Activated CD8-positive, alpha-beta memory T cell treated with anti-CD3 and anti-CD28 coated beads, Interleukin-2, amount 50 U/mL, for 4 hours (primary cell): ENCODE data around the gene HOXC9.

Experiments used
- DNase-seq: peaks from one replicate; pipeline ENCODE4 v3.0.0-alpha.2; 2020

HOXC9 gene

GRCh38 chr12:54000116-54001114 is at the start of gene HOXC9:
HOXC9 (plus strand) TSS chr12:54000161; CDS start chr12:54000189, 28 bp downstream.
- no peak for DNase-seq

- no peak for DNase-seq
Observed at GRCh38 chr12:53950437-53950773, 49.6 kb upstream of the HOXC9 start.

- no peak for DNase-seq
Observed at GRCh38 chr12:53950789-53951576, 49.0 kb upstream of the HOXC9 start.

DNA sequence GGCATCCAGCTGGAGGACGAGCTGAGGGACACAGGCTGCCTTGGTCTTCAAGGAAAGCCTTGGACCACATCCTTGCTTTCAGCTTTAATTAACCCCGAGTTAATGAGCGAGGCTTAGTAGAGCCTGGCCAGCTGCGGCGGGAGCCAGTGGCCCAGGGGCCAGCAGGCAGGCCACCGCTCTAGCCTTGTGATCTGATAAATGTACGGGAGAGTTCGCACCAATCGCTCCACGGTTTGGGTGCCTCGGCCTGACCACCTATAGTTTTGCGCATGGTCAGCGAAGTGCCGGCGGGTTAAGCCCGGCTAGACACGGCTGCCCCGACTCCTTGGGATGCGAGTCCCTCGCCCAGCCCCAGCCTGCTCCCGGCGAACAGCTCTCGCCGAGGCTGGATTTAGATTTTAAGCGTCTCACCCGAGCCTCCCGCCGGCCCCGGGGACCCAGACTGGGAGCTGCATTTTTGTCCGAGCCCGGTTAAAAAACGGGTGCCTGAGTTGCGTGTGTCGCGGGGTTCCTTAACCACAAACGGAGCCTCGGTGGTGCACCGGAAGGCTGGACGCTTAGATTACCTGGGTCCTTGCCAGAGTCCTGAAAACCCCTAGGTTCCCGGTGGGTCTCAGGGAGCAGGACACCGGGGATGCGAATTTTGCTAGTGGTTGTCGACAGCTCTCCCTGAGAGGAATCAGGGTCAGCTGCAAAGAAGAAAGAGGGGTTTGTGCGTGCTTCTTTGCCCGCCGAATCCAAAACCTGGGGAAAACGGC is 48.2 kb upstream of the HOXC9 start:
- DNase-seq = no peak

GRCh38 chr12:53952335-53952694 is 47.6 kb upstream of the HOXC9 start:
- no peak for DNase-seq

- DNase-seq = no peak
Observed at GRCh38 chr12:53952871-53953734, 46.9 kb upstream of the HOXC9 start.

GRCh38 chr12:53953831-53954693 is 45.9 kb upstream of the HOXC9 start:
- no peak for DNase-seq

DNA sequence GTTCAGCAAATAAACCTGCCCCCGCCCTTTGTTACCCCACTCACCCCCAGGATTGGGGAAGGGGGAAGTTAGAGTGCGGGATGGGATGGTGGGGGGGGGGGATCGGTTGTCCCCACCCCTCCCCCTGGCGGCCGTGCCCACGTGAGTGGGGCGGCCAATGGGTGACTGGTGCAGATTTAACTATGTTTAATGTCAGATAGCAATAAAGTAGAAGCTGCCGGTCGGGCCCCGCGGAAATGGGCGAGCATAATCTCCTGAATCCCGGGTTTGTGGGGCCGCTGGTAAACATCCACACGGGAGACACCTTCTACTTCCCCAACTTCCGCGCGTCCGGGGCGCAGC is 45.3 kb upstream of the HOXC9 start, which contains the start of gene HOXC12:
Gene HOXC12 (plus strand): TSS at position 210 of the 342 bp plus-strand sequence. CDS start 27 bp downstream, at position 237.
- no peak for DNase-seq

GRCh38 chr12:53955036-53955775 is 44.8 kb upstream of the HOXC9 start:
- no peak for DNase-seq

DNA sequence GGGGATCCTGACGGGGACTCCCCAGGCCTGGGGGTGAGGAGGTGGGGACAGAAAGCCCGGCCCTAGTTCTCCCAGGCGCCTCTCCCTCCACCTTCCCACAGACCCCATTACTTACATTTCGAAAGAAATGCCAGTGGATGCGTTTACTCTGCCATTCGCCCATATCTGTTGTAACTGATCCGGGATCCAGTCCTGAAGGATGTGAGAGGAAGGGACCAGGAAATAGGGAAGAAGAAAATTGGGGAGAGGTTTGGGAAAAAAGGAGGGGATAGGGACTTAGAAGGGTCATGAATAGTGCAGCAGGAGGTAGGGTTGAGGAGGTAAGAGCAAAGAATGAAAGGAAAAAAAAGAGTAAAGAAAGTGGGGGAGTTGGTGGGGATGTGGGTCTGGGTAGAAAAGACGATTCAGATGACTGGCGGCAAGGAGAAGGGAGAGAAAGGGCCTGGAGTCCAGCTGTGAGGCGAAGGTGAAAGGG is 44.1 kb upstream of the HOXC9 start:
- no peak for DNase-seq

DNA sequence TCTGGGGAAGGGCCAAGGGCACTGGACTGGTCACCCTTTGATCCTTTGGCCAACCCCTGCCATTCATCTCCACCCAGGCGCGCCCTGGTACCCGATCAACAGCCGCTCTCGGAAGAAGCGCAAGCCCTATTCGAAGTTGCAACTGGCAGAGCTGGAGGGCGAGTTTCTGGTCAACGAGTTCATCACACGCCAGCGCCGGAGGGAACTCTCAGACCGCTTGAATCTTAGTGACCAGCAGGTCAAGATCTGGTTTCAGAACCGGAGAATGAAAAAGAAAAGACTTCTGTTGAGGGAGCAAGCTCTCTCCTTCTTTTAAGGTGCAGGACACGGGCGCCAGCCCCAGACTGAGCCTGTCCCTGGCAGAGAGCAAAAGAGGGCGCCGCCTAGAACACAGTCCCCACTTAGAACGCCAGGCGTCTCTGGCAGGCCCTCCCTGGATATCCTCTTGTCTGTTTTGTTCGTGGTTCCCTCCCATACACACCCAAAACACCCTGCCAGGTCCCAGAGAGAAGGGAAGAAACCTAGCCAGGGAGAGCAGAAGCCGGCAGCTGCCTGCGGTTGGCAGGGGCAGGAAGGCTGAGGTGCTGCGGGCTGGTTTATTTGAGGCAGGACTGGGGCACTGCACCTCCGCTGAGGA is 43.6 kb upstream of the HOXC9 start:
- DNase-seq = no peak

GRCh38 chr12:53956914-53957536 is 42.9 kb upstream of the HOXC9 start:
- DNase-seq = no peak

- DNase-seq = no peak
Observed at GRCh38 chr12:53958128-53958527, 41.8 kb upstream of the HOXC9 start.

GRCh38 chr12:53959314-53959713 is 40.6 kb upstream of the HOXC9 start:
- DNase-seq = no peak

GRCh38 chr12:53960187-53961024 is 39.6 kb upstream of the HOXC9 start:
- no peak for DNase-seq

- DNase-seq = no peak
Observed at GRCh38 chr12:53961025-53961761, 38.8 kb upstream of the HOXC9 start.

DNA sequence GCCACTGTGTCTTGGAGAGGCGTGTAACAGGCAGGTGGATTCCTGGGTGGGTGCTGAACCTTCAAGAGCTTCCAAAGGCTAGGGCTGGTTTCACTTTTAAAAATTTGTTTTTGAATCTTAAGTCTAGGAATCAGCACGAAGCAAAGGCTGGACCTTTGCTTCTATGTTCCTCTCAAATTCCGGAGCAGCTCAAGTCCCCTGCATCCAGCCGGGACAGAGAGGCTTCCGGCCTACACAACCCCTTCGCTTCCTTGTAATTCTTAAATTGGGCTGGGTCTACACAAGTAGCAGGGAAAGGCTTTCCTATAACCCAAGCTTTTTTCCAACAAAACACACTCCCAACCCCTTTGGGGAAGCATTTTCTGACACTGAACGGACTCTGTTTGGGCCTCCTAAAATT is 37.0 kb upstream of the HOXC9 start:
- no peak for DNase-seq
